Measurements from ENCODE around the gene JCHAIN.

GRCh38 chr4:70627620-70628019 is 38.7 kb downstream of the JCHAIN start:
- TF ChIP-seq CTCF (IDR thresholded peaks at IDR 0.05; ENCODE audit: insufficient read depth, low read length, poor library complexity, severe bottlenecking) (no peak), EZH2phosphoT487 (conservative IDR thresholded peaks at IDR 0.05; ENCODE audit: low read length) (no peak)

Data from SU-DHL-6 (cell line).